ENCODE data around the gene ABCC8. TPM values are rescaled to one million over a fixed set of nuclear protein-coding genes. Genes with fewer than 3 reads are reported as not detected.

Gene ABCC8
- total and polyA plus RNA-seq, 9 of the 15 experiments (the other 6 are each of a cell fraction or from before 2014, with no cell fraction given) = not detected

- no peak for TF ChIP-seq ZBTB11 (CRISPR knock-in tag; IDR thresholded peaks at IDR 0.05)
Measured at GRCh38 chr11:17517186-17517585, 40.5 kb upstream of the ABCC8 start (continued).

- no peaks in the 10 kb centered on the region for H3K9me3 ChIP-seq (replicated peaks; ENCODE audit: control insufficient read depth, insufficient read depth, low read depth, low read length)
- no peaks in the 10 kb centered on the region for H3K9me1 ChIP-seq (ENCODE audit: control insufficient read depth, insufficient read depth, low read length)
- intact Hi-C loops (cut with micrococcal nuclease) = no loop called here
- ChIA-PET POLR2A (interaction anchor here (0.6 kb wide), 1 partner anchor 13 kb away, joined by 3 read pairs; no protein-coding TSS in a partner anchor), CTCF (ENCODE audit: low intra/inter-chr PET ratio) (no interaction called here)
- H3K36me3 ChIP-seq (ENCODE audit: control insufficient read depth, insufficient read depth, low read length) = no peaks in the 10 kb centered on the region
- FAIRE-seq (no peak), DNase-seq (ENCODE audit: extremely low read depth in 1 of 4, low spot score in 3 of 4) (no peak), ATAC-seq (no peak)
- no peaks in the 10 kb centered on the region; the same call in 1 of the 2 replicates for H4K20me1 ChIP-seq (replicated peaks; ENCODE audit: control insufficient read depth, insufficient read depth, low read length)
- no peak overlapping the region for H2AFZ ChIP-seq (ENCODE audit: low read depth, low read length)
- no TSS peak for BruUV-seq (replicated peaks)
- in situ Hi-C loops (cut with MboI) = no loop called here
- no peak overlapping the region for H3K27ac ChIP-seq (ENCODE audit: extremely low read depth, low read depth, low read length)
- H3K9ac ChIP-seq (ENCODE audit: insufficient read depth in 1 of 2, low read depth in 2 of 2, low read length in 2 of 2) = no peak overlapping the region
- H3K4me1 ChIP-seq (replicated peaks in 1 of 2; ENCODE audit: control insufficient read depth in 2 of 2, insufficient read depth in 2 of 2, low read length in 2 of 2) = no peaks in the 10 kb centered on the region
- H3K27me3 ChIP-seq (ENCODE audit: control insufficient read depth in 2 of 2, insufficient read depth in 2 of 2, low read length in 2 of 2) = peaks cover 16 to 50% of the 10 kb centered on the region in 2 experiments; a peak in 4 of 5 replicates
- 2% methylated on average over 6 of the region's 7 CpGs for WGBS (ENCODE audit: insufficient coverage, low coverage, missing lambda C conversion rate)
- TF ChIP-seq TFAP4 (CRISPR knock-in tag; IDR thresholded peaks at IDR 0.05; ENCODE audit: borderline replicate concordance) (no peak), KDM5B (IDR thresholded peaks at IDR 0.05; ENCODE audit: insufficient replicate concordance, low read depth, low read length) (no peak), RB1 (IDR thresholded peaks at IDR 0.05; ENCODE audit: low read depth) (no peak), ZNF699 (CRISPR knock-in tag; IDR thresholded peaks at IDR 0.05; ENCODE audit: insufficient replicate concordance) (no peak), ZNF232 (CRISPR knock-in tag; IDR thresholded peaks at IDR 0.05) (no peak), ZFP1 (CRISPR knock-in tag; IDR thresholded peaks at IDR 0.05) (no peak), NR2C2 (CRISPR knock-in tag; IDR thresholded peaks at IDR 0.05) (no peak), NR2C2 (tag; IDR thresholded peaks at IDR 0.05) (no peak), SRF (CRISPR knock-in tag; IDR thresholded peaks at IDR 0.05) (no peak), ARID4B (CRISPR knock-in tag; IDR thresholded peaks at IDR 0.05) (no peak)
- no peaks in the 10 kb centered on the region for H3K79me2 ChIP-seq (ENCODE audit: control insufficient read depth, insufficient read depth, low read length)
- no peak overlapping the region for H3K4me3 ChIP-seq
- H3K4me2 ChIP-seq (ENCODE audit: insufficient read depth, low read length) = no peak overlapping the region
Measured at GRCh38 chr11:17516551-17517150, 40.0 kb upstream of the ABCC8 start.
